OCI-LY3 (cell line): ENCODE measurements around the gene MAB21L2.

Experiments
- EZH2phosphoT487 ChIP-seq: fragments of 200-600 bp; shearing (Covaris generic); IDR thresholded peaks from 2 replicates; pipeline ENCODE4 v1.6.1; 2018; ENCODE audit warnings: antibody characterized with exemption, mixed run types, low read depth
- TF ChIP-seq, protein P1 (sequence below): fragments of 200-600, 300-600 bp; sonication (generic); IDR thresholded peaks from 2 replicates; pipeline ENCODE4 v1.5.1; 2014; ENCODE audit warnings: antibody characterized with exemption, low read length, low read depth

DNA sequence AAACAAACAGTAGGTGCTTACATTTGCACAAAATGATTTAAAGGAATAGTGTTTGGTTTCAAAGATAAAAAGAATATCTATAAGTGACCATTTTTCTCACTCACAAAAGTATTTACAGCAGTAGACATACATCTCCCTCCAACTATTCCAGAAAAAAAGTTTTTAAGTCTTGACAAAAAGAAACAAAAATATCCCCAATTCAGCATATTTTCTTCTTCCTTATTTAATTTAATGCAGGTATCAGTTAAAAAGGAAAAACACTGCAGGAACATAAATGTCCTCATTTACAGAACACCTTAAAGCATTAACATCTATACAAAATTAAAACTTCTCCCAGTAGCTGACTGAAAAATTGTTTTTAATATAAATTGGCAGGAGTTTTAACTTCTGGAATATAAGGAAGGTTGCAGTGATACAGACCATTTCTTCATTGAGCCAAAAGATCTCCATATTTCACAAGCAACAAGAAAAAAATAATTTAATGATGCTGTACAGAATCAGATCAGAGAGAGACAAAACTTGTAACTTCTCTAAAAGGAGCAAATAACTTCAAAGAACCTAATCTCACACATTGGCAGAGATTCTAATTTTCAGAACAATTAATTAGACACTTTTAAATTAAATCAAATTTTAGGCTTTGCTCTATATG, 4.3 kb downstream of the MAB21L2 start:
- TF ChIP-seq, protein P1, sequence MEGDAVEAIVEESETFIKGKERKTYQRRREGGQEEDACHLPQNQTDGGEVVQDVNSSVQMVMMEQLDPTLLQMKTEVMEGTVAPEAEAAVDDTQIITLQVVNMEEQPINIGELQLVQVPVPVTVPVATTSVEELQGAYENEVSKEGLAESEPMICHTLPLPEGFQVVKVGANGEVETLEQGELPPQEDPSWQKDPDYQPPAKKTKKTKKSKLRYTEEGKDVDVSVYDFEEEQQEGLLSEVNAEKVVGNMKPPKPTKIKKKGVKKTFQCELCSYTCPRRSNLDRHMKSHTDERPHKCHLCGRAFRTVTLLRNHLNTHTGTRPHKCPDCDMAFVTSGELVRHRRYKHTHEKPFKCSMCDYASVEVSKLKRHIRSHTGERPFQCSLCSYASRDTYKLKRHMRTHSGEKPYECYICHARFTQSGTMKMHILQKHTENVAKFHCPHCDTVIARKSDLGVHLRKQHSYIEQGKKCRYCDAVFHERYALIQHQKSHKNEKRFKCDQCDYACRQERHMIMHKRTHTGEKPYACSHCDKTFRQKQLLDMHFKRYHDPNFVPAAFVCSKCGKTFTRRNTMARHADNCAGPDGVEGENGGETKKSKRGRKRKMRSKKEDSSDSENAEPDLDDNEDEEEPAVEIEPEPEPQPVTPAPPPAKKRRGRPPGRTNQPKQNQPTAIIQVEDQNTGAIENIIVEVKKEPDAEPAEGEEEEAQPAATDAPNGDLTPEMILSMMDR = no peak
- TF ChIP-seq EZH2phosphoT487 = no peak
